GM23338 (cell line): ENCODE data around the gene SEC14L1.

Experiments
- CREB1 ChIP-seq: fragments of 250-450 bp; sonication (Bioruptor Pico); IDR thresholded peaks from 2 replicates; pipeline ENCODE4 v1.5.0; 2020; ENCODE audit warnings: low read depth, mild to moderate bottlenecking, moderate library complexity
- ETS1 ChIP-seq: IDR thresholded peaks from 2 replicates; pipeline ENCODE4 v1.6.1; 2016; ENCODE audit warnings: antibody characterized with exemption
- EZH2 ChIP-seq: fragments of 200-600 bp; sonication (generic); IDR thresholded peaks from one replicate; pipeline ENCODE4 v1.8.0; 2017; ENCODE audit warnings: antibody characterized with exemption, mild to moderate bottlenecking, low read depth; ENCODE audit not compliant: unreplicated experiment
- EZH2phosphoT487 ChIP-seq: fragments of 200-600 bp; sonication (generic); IDR thresholded peaks from one replicate; pipeline ENCODE4 v1.8.1; 2018; ENCODE audit warnings: antibody characterized with exemption; ENCODE audit not compliant: unreplicated experiment
- JUNB ChIP-seq: IDR thresholded peaks from one replicate; pipeline ENCODE4 v1.6.1; 2016; ENCODE audit warnings: antibody characterized with exemption; ENCODE audit not compliant: unreplicated experiment
- NANOG ChIP-seq: IDR thresholded peaks from 2 replicates; pipeline ENCODE4 v1.6.1; 2016; ENCODE audit warnings: antibody characterized with exemption, borderline replicate concordance
- POLR2AphosphoS5 ChIP-seq: IDR thresholded peaks from 2 replicates; pipeline ENCODE4 v1.6.1; 2016; ENCODE audit warnings: antibody characterized with exemption, low read depth
- REST ChIP-seq: IDR thresholded peaks from one replicate; pipeline ENCODE4 v1.6.1; 2018; ENCODE audit warnings: antibody characterized with exemption; ENCODE audit not compliant: unreplicated experiment
- TF ChIP-seq, protein P1 (sequence below), 2 experiments: fragments of 200-600 bp in 1 of 2; sonication (generic) in 1 of 2; conservative IDR thresholded peaks; 2 replicates each; pipeline versions ENCODE4 v1.5.1 to v1.6.1; 2016 to 2017; ENCODE audit warnings: antibody characterized with exemption in 2 of 2, low read depth in 2 of 2, mild to moderate bottlenecking in 2 of 2, moderate library complexity in 1 of 2

DNA sequence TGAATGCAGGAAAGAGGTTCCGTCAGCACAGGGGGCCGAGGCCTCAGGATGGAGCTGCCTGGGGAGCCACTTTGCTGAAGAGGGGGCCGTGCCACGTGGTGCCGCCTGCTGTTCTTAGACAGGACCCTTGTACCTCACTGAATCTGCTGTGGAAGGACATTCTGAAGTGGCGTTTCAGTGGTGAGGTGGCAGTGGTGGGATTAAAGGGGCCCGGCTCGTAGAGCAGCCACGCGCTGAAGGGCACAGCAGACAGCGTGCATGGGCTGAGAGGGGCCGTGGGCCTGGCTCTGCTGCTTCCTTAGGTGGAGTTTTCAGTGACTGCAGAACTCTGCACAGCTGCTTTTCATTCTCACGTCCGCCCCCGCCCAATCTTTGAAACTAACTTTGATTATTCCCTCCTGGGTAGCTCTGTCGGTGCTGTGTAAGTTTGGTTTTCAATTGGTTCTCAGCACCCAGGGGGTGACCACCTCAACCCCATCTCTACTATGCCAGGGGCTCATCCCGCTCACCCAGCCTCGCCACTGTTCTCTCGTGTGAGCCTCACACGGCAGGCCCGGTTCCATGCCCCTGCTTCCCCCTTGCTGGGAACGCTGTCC, 70.3 kb downstream of the SEC14L1 start:
- TF ChIP-seq, protein P1, sequence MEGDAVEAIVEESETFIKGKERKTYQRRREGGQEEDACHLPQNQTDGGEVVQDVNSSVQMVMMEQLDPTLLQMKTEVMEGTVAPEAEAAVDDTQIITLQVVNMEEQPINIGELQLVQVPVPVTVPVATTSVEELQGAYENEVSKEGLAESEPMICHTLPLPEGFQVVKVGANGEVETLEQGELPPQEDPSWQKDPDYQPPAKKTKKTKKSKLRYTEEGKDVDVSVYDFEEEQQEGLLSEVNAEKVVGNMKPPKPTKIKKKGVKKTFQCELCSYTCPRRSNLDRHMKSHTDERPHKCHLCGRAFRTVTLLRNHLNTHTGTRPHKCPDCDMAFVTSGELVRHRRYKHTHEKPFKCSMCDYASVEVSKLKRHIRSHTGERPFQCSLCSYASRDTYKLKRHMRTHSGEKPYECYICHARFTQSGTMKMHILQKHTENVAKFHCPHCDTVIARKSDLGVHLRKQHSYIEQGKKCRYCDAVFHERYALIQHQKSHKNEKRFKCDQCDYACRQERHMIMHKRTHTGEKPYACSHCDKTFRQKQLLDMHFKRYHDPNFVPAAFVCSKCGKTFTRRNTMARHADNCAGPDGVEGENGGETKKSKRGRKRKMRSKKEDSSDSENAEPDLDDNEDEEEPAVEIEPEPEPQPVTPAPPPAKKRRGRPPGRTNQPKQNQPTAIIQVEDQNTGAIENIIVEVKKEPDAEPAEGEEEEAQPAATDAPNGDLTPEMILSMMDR (conservative IDR thresholded peaks at IDR 0.05; ENCODE audit: low read depth in 2 of 2): no peak
- TF ChIP-seq NANOG (no peak), REST (no peak), ETS1 (no peak), POLR2AphosphoS5 (no peak), EZH2 (no peak), EZH2phosphoT487 (no peak), JUNB (no peak), CREB1 (CRISPR knock-in tag) (no peak)
